ENCODE results near the gene METTL22. TPM values are rescaled to one million over a fixed set of nuclear protein-coding genes. Genes with fewer than 3 reads are reported as not detected.

Gene METTL22
- total and polyA plus RNA-seq, 12 donors, result 8.4 to 67.1 (median 25.3) TPM

DNA sequence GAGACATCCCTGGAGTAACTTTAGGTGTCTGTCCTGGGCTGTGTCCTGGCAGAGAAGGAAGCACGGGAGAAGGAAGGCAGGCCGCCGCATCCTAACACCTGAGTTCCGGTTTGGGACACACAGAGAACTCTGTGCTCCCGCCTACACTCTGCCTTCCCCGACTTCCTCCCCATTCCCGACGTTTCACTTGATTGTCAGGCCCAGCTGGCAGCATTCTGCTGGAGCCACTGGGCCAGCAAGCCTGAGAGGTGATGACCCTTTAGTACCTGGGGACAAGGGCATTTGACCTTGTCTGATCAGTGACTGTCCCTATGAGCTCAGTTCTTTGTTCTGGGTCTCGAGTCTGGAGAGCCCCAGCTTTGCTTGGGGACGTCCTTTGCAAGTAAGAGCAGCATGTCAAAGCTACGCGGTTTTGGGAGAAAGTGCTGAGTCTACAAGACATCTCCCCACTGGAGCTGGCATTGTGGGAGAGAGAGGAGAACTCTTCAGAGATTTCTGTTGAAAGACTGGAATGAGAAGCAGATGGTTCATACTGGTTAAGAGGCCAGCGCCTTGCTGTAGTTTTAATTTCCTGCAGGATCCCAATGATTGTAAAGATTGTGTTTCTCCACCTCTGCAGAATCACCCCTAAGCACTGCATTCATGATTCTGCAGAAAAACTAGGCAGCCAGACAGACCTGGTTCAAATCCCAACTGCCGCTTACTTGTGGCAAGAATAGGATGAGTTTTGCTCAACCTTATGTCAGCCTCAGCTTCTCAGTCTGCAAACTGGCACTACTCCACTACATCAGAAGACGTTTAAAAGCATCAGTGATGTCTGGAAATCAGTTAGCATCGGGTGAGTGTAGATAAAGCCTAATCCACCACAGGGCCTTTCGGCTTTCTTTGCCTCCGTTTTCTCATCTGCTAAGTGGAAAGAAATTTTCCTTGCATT lies 73.6 kb downstream of the METTL22 start:
- WGBS, 4 donors, result 83 to 94% (median 89%) methylated on average over 16 to 18 of the region's 18 CpGs
- intact Hi-C loops (cut with DNase I), result no loop called here

DNA sequence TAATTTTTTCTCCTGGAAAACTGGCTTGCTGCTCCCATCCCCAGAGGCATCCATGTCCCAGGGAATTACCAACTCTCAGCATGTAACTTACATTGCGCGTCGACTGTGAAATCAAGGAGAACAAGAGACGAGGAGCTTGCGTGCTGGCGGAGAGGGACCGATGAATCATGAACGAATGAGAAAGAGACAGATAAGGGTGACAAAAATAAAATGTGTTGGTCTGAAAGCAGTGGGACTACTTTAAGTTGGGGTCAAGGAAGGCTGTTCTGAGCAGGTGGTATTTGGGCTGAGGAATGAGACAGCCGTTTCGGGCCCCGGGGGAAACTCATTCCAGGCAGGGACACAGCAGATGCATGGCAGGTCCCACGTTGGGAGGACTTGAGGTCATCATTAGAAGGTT lies 75.4 kb downstream of the METTL22 start:
- no peak overlapping the region for H3K4me3 ChIP-seq
- H3K4me1 ChIP-seq (replicated peaks in 1 of 2), result no peaks in the 10 kb centered on the region
- no peaks in the 10 kb centered on the region for H3K9me3 ChIP-seq (replicated peaks in 1 of 3)
- no peaks in the 10 kb centered on the region for H3K36me3 ChIP-seq (replicated peaks in 1 of 2)
- DNase-seq, result no peak
- no peaks in the 10 kb centered on the region for H3K27me3 ChIP-seq
- intact Hi-C loops (cut with DNase I), result no loop called here
- H3K27ac ChIP-seq, result no peak overlapping the region
- no peak for TF ChIP-seq POLR2A (IDR thresholded peaks at IDR 0.05)
- TF ChIP-seq, protein P1, sequence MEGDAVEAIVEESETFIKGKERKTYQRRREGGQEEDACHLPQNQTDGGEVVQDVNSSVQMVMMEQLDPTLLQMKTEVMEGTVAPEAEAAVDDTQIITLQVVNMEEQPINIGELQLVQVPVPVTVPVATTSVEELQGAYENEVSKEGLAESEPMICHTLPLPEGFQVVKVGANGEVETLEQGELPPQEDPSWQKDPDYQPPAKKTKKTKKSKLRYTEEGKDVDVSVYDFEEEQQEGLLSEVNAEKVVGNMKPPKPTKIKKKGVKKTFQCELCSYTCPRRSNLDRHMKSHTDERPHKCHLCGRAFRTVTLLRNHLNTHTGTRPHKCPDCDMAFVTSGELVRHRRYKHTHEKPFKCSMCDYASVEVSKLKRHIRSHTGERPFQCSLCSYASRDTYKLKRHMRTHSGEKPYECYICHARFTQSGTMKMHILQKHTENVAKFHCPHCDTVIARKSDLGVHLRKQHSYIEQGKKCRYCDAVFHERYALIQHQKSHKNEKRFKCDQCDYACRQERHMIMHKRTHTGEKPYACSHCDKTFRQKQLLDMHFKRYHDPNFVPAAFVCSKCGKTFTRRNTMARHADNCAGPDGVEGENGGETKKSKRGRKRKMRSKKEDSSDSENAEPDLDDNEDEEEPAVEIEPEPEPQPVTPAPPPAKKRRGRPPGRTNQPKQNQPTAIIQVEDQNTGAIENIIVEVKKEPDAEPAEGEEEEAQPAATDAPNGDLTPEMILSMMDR (IDR thresholded peaks at IDR 0.05), result no peak
- 82 to 89% (median 87%) methylated on average over 12 of the region's 12 CpGs for WGBS, 4 donors

More for the DNA sequence above, 73.6 kb downstream of the METTL22 start:
- DNase-seq, result no peak
- Histone ChIP-seq H3K27me3 (no peaks in the 10 kb centered on the region), H3K36me3 (replicated peaks in 1 of 2) (no peaks in the 10 kb centered on the region), H3K9me3 (replicated peaks in 1 of 3) (no peaks in the 10 kb centered on the region), H3K27ac (no peak overlapping the region), H3K4me3 (no peak overlapping the region), H3K4me1 (replicated peaks in 1 of 2) (no peaks in the 10 kb centered on the region)
- TF ChIP-seq POLR2A (IDR thresholded peaks at IDR 0.05), result no peak
- TF ChIP-seq, protein P1 (IDR thresholded peaks at IDR 0.05), result no peak

DNA sequence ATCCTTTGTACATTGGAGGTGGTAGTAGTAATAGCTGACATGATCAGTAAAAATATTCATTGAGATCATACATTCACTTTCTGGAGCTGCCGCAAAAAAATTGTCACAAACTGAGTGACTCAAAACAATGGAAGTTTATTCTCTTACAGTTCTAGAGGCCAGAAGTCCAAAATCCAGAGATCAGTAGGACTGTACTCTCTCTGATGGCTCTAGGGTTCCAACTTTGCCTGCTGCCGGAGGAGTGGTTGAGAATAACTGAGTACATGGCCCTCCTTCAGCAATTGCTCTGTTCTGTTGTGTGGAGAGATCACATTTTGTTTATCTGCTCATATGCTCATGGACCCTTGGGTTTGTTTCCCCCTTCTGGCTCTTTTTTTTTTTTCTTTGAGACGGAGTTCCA lies 76.5 kb downstream of the METTL22 start:
- Histone ChIP-seq H3K27ac (no peak overlapping the region), H3K27me3 (no peaks in the 10 kb centered on the region), H3K9me3 (replicated peaks in 1 of 3) (no peaks in the 10 kb centered on the region), H3K36me3 (replicated peaks in 1 of 2) (no peaks in the 10 kb centered on the region), H3K4me1 (replicated peaks in 1 of 2) (no peaks in the 10 kb centered on the region), H3K4me3 (no peak overlapping the region)
- WGBS, 4 donors, result 28 to 70% (median 47%) methylated on average over 3 of the region's 3 CpGs
- no peak for DNase-seq
- TF ChIP-seq, protein P1 (IDR thresholded peaks at IDR 0.05), result no peak
- TF ChIP-seq POLR2A (IDR thresholded peaks at IDR 0.05), result no peak
- intact Hi-C loops (cut with DNase I), result no loop called here

Small RNAs within 50 kb of the gene (small RNA-seq; reads per million reads assigned to genes)
- 0 reads per million in 2 donors for gene RN7SL743P

Other genes starting within 250 kb of the METTL22 start
- gene TMEM114, start 31.2 kb upstream of the METTL22 start, total RNA-seq, result not detected
- gene TMEM114, start 31.2 kb upstream of the METTL22 start, polyA plus RNA-seq, result 1 to 10 TPM in 1 of 3 donors, under 1 TPM in 1, not detected in 1; 0.24 to 1.1 TPM
- gene ABAT, start 52.9 kb downstream of the METTL22 start, total RNA-seq, result 10 to 100 TPM; 22.5 to 89.2 (median 29.7) TPM
- gene ABAT, start 52.9 kb downstream of the METTL22 start, polyA plus RNA-seq, result 10 to 100 TPM; 12.1 to 37.4 (median 26.1) TPM
- 10 to 100 TPM in 6 of 9 donors, 1 to 10 TPM in 3; 7.9 to 14.6 (median 13.2) TPM for gene TMEM186, start 175.9 kb downstream of the METTL22 start, total RNA-seq
- 10 to 100 TPM in 1 of 3 donors, 1 to 10 TPM in 2; 8.7 to 15.4 (median 9.3) TPM for gene TMEM186, start 175.9 kb downstream of the METTL22 start, polyA plus RNA-seq
- 10 to 100 TPM in 8 of 9 donors, 1 to 10 TPM in 1; 7.4 to 69.9 (median 23.1) TPM for gene PMM2, start 176.1 kb downstream of the METTL22 start, total RNA-seq
- 10 to 100 TPM; 12.3 to 81.1 (median 29.6) TPM for gene PMM2, start 176.1 kb downstream of the METTL22 start, polyA plus RNA-seq
- gene CARHSP1, start 247.3 kb downstream of the METTL22 start, total RNA-seq, result 100 to 1,000 TPM; 124 to 314 (median 197) TPM
- gene CARHSP1, start 247.3 kb downstream of the METTL22 start, polyA plus RNA-seq, result 100 to 1,000 TPM in 2 of 3 donors, 10 to 100 TPM in 1; 87.6 to 194 (median 171) TPM

All from adrenal gland (tissue), 12 donors.